Fibroblast of lung (primary cell): Measurements from ENCODE around the gene TBC1D17. TPM values are rescaled to one million over a fixed set of nuclear protein-coding genes. Genes with fewer than 3 reads are reported as not detected.
A peak's percentile ranks its signal among the peaks of the same experiment; 100 is the strongest.

Experiments
- DNase-seq, 2 donors: peaks; one replicate each; pipeline versions ENCODE4 v3.0.0 to v3.0.0-alpha.2; 2010; ENCODE audit warnings: low read depth in 2 of 2
- H2AFZ ChIP-seq: 2 replicates; pipeline ENCODE4 v1.5.1; 2012; ENCODE audit warnings: low read length, control low read depth, inconsistent platforms
- H3K27ac ChIP-seq: 2 replicates; pipeline ENCODE4 v1.5.1; 2011; ENCODE audit warnings: low read length, control low read depth; ENCODE audit not compliant: insufficient read depth
- H3K27me3 ChIP-seq: 2 replicates; pipeline ENCODE4 v1.5.1; 2011; ENCODE audit warnings: mild to moderate bottlenecking, low read length; ENCODE audit not compliant: control insufficient read depth, insufficient read depth
- H3K36me3 ChIP-seq: 2 replicates; pipeline ENCODE4 v1.5.1; 2011; ENCODE audit warnings: low read length; ENCODE audit not compliant: control insufficient read depth, insufficient read depth
- H3K4me1 ChIP-seq: 2 replicates; pipeline ENCODE4 v1.5.1; 2011; ENCODE audit warnings: low read length; ENCODE audit not compliant: control insufficient read depth, insufficient read depth; ENCODE audit errors: extremely low read depth
- H3K4me2 ChIP-seq: 2 replicates; pipeline ENCODE4 v1.5.1; 2011; ENCODE audit warnings: low read length, control low read depth; ENCODE audit not compliant: insufficient read depth; ENCODE audit errors: extremely low read depth
- H3K4me3 ChIP-seq, 4 experiments: fragments of 200-600 bp in 1 of 4; sonication (generic) in 1 of 4; replicated peaks in 1 of 4; 2 replicates each; pipeline ENCODE4 v1.5.1; 2011 to 2016; ENCODE audit warnings: low read length in 4 of 4, low read depth in 3 of 4, mild to moderate bottlenecking in 3 of 4, control low read depth in 2 of 4, inconsistent platforms in 1 of 4, mixed read lengths in 1 of 4; ENCODE audit not compliant: insufficient read depth in 1 of 4; ENCODE audit errors: control extremely low read depth in 1 of 4
- H3K79me2 ChIP-seq: 2 replicates; pipeline ENCODE4 v1.5.1; 2012; ENCODE audit warnings: mild to moderate bottlenecking, low read length, inconsistent platforms; ENCODE audit not compliant: control insufficient read depth, insufficient read depth
- H3K9ac ChIP-seq: 2 replicates; pipeline ENCODE4 v1.5.1; 2011; ENCODE audit warnings: mild to moderate bottlenecking, low read length, control low read depth; ENCODE audit not compliant: insufficient read depth
- H3K9me3 ChIP-seq: 2 replicates; pipeline ENCODE4 v1.5.1; 2012; ENCODE audit warnings: low read depth, low read length; ENCODE audit not compliant: control insufficient read depth, insufficient read depth
- H4K20me1 ChIP-seq: 2 replicates; pipeline ENCODE4 v1.5.1; 2011; ENCODE audit warnings: low read length; ENCODE audit not compliant: control insufficient read depth, insufficient read depth; ENCODE audit errors: extremely low read depth
- CTCF ChIP-seq, 2 donors: IDR thresholded peaks in 1 of 2; conservative IDR thresholded peaks in 1 of 2; 1 replicate in 1 of 2; 2 replicates in 1 of 2; pipeline ENCODE4 v1.5.1; 2011 to 2012; ENCODE audit warnings: low read length in 2 of 2, control low read depth in 1 of 2, inconsistent platforms in 1 of 2, low read depth in 1 of 2, mild to moderate bottlenecking in 1 of 2
- EZH2 ChIP-seq: IDR thresholded peaks from 2 replicates; pipeline ENCODE4 v1.5.1; 2012; ENCODE audit warnings: low read length, control low read depth, mild to moderate bottlenecking; ENCODE audit errors: missing control alignments
- polyA plus RNA-seq, 2 donors: library from polyadenylated mRNA; depleted of rRNA in 1 of 2; stranded (reverse) in 1 of 2; unstranded in 1 of 2; fragments of >200 nt; gene quantifications; 2 replicates each; pipeline ENCODE4 v1.2.1, GENCODE V29; 2011 to 2012; ENCODE audit warnings: missing spikeins in 1 of 2
- total RNA-seq: library from RNA; depleted of rRNA; stranded (reverse); fragments of >200 nt; gene quantifications from 2 replicates; pipeline ENCODE4 v1.2.1, GENCODE V29; 2014

The TBC1D17 gene
- total and polyA plus RNA-seq, 2 donors (not counting 1 experiment from before 2014, with no cell fraction given): 19.5 to 32.5 TPM

GRCh38 chr19:49933643-49934042, 56.1 kb downstream of the TBC1D17 start:
- Histone ChIP-seq H2AFZ (no peak overlapping the region), H3K4me2 (no peak overlapping the region), H3K4me1 (peaks cover 2% of the 10 kb centered on the region), H3K27ac (no peak overlapping the region), H3K36me3 (no peaks in the 10 kb centered on the region), H3K79me2 (peaks cover 5% of the 10 kb centered on the region), H4K20me1 (no peaks in the 10 kb centered on the region), H3K27me3 (no peaks in the 10 kb centered on the region), H3K4me3 (no peak overlapping the region), H3K9ac (no peak overlapping the region), H3K9me3 (no peaks in the 10 kb centered on the region)
- no peak for DNase-seq
- TF ChIP-seq EZH2 (no peak), CTCF (conservative IDR thresholded peaks at IDR 0.05 in 1 of 2, IDR thresholded peaks at IDR 0.05 in 1 of 2; ENCODE audit: low read depth in 1 of 2, low read length in 2 of 2) (no peak)

GRCh38 chr19:49936549-49936948, 59.0 kb downstream of the TBC1D17 start:
- Histone ChIP-seq H3K9me3 (no peaks in the 10 kb centered on the region), H3K4me3 (no peak overlapping the region), H4K20me1 (no peaks in the 10 kb centered on the region), H3K79me2 (no peaks in the 10 kb centered on the region), H3K4me2 (no peak overlapping the region), H3K36me3 (no peaks in the 10 kb centered on the region), H3K27me3 (no peaks in the 10 kb centered on the region), H2AFZ (no peak overlapping the region), H3K4me1 (no peaks in the 10 kb centered on the region), H3K9ac (no peak overlapping the region), H3K27ac (no peak overlapping the region)
- DNase-seq: no peak
- TF ChIP-seq CTCF (conservative IDR thresholded peaks at IDR 0.05 in 1 of 2, IDR thresholded peaks at IDR 0.05 in 1 of 2; ENCODE audit: low read depth in 1 of 2, low read length in 2 of 2): no peak
- TF ChIP-seq EZH2: no peak

- Histone ChIP-seq H3K79me2 (no peaks in the 10 kb centered on the region), H3K27me3 (no peaks in the 10 kb centered on the region), H3K27ac (no peak overlapping the region), H3K4me2 (peak overlapping the region; percentile 75), H3K9ac (no peak overlapping the region), H3K4me1 (no peaks in the 10 kb centered on the region), H3K36me3 (no peaks in the 10 kb centered on the region), H4K20me1 (no peaks in the 10 kb centered on the region), H2AFZ (no peak overlapping the region), H3K9me3 (no peaks in the 10 kb centered on the region), H3K4me3 (peak overlapping the region in 3 of 4 experiments; percentile 18 to 34 (median 28))
- TF ChIP-seq CTCF (conservative IDR thresholded peaks at IDR 0.05 in 1 of 2, IDR thresholded peaks at IDR 0.05 in 1 of 2; ENCODE audit: low read depth in 1 of 2, low read length in 2 of 2) (peak; percentile 97 to 99), EZH2 (no peak)
- peak; percentile 50 to 67 for DNase-seq
These were observed 60.4 kb downstream of the TBC1D17 start for GRCh38 chr19:49937750-49938381.

Other genes starting within 250 kb of the TBC1D17 start
- 34.2 and 60.1 TPM in 2 replicates for gene RRAS, start 237.6 kb upstream of the TBC1D17 start, total RNA-seq
- gene RRAS, start 237.6 kb upstream of the TBC1D17 start, polyA plus RNA-seq: 92.6 and 129 TPM in 2 replicates
- 7.4 and 11.9 TPM in 2 replicates for gene SCAF1, start 235.5 kb upstream of the TBC1D17 start, total RNA-seq
- 8.7 and 15.5 TPM in 2 replicates for gene SCAF1, start 235.5 kb upstream of the TBC1D17 start, polyA plus RNA-seq
- gene IRF3, start 211.8 kb upstream of the TBC1D17 start, total RNA-seq: 55.2 and 61.1 TPM in 2 replicates
- gene IRF3, start 211.8 kb upstream of the TBC1D17 start, polyA plus RNA-seq: 22.0 TPM in 2 replicates
- 2.6 and 4.8 TPM in 2 replicates for gene BCL2L12, start 211.8 kb upstream of the TBC1D17 start, total RNA-seq
- 5.0 and 9.8 TPM in 2 replicates for gene BCL2L12, start 211.8 kb upstream of the TBC1D17 start, polyA plus RNA-seq
- 261 and 298 TPM in 2 replicates for gene PRMT1, start 200.4 kb upstream of the TBC1D17 start, total RNA-seq
- 184 and 288 TPM in 2 replicates for gene PRMT1, start 200.4 kb upstream of the TBC1D17 start, polyA plus RNA-seq
- 0.26 and 0.33 TPM in 2 replicates for gene ADM5, start 188.1 kb upstream of the TBC1D17 start, total RNA-seq
- gene ADM5, start 188.1 kb upstream of the TBC1D17 start, polyA plus RNA-seq: 0.06 and 0.15 TPM in 2 replicates
- 18.0 and 31.2 TPM in 2 replicates for gene CPT1C, start 186.6 kb upstream of the TBC1D17 start, total RNA-seq
- 20.0 and 24.0 TPM in 2 replicates for gene CPT1C, start 186.6 kb upstream of the TBC1D17 start, polyA plus RNA-seq
- gene TSKS, start 114.4 kb upstream of the TBC1D17 start, total RNA-seq: 0.26 TPM in 1 of 2 replicates, not detected in the other
- 0.07 TPM in 1 of 2 replicates, not detected in the other for gene TSKS, start 114.4 kb upstream of the TBC1D17 start, polyA plus RNA-seq
- gene AP2A1, start 110.7 kb upstream of the TBC1D17 start, total RNA-seq: 53.4 and 95.0 TPM in 2 replicates
- 64.2 and 75.9 TPM in 2 replicates for gene AP2A1, start 110.7 kb upstream of the TBC1D17 start, polyA plus RNA-seq
- gene FUZ, start 64.4 kb upstream of the TBC1D17 start, total RNA-seq: 32.9 and 34.3 TPM in 2 replicates
- 8.4 and 11.4 TPM in 2 replicates for gene FUZ, start 64.4 kb upstream of the TBC1D17 start, polyA plus RNA-seq
- gene MED25, start 59.4 kb upstream of the TBC1D17 start, total RNA-seq: 10.0 and 11.2 TPM in 2 replicates
- 20.2 and 28.6 TPM in 2 replicates for gene MED25, start 59.4 kb upstream of the TBC1D17 start, polyA plus RNA-seq
- 35.2 and 56.0 TPM in 2 replicates for gene PTOV1, start 26.5 kb upstream of the TBC1D17 start, total RNA-seq
- gene PTOV1, start 26.5 kb upstream of the TBC1D17 start, polyA plus RNA-seq: 41.1 and 48.0 TPM in 2 replicates
- 21.1 and 32.9 TPM in 2 replicates for gene PNKP, start 10.1 kb upstream of the TBC1D17 start, total RNA-seq
- 11.0 and 17.0 TPM in 2 replicates for gene PNKP, start 10.1 kb upstream of the TBC1D17 start, polyA plus RNA-seq
- gene AKT1S1, start 347 bp upstream of the TBC1D17 start, total RNA-seq: 9.2 and 12.2 TPM in 2 replicates
- gene AKT1S1, start 347 bp upstream of the TBC1D17 start, polyA plus RNA-seq: 37.4 and 51.3 TPM in 2 replicates
- gene IL4I1, start 19.2 kb downstream of the TBC1D17 start, total RNA-seq: 1.2 and 1.5 TPM in 2 replicates
- gene IL4I1, start 19.2 kb downstream of the TBC1D17 start, polyA plus RNA-seq: 0.09 and 0.21 TPM in 2 replicates
- 7.9 and 8.5 TPM in 2 replicates for gene ATF5, start 51.5 kb downstream of the TBC1D17 start, total RNA-seq
- 7.4 and 21.0 TPM in 2 replicates for gene ATF5, start 51.5 kb downstream of the TBC1D17 start, polyA plus RNA-seq
- 14.9 and 20.8 TPM in 2 replicates for gene NUP62, start 51.8 kb downstream of the TBC1D17 start, total RNA-seq
- gene NUP62, start 51.8 kb downstream of the TBC1D17 start, polyA plus RNA-seq: 8.9 and 17.0 TPM in 2 replicates
- not detected in 2 replicates for gene SIGLEC11, start 83.5 kb downstream of the TBC1D17 start, total RNA-seq
- not detected in 2 replicates for gene SIGLEC11, start 83.5 kb downstream of the TBC1D17 start, polyA plus RNA-seq
- gene VRK3, start 147.7 kb downstream of the TBC1D17 start, total RNA-seq: 21.3 and 26.9 TPM in 2 replicates
- gene VRK3, start 147.7 kb downstream of the TBC1D17 start, polyA plus RNA-seq: 40.6 and 40.9 TPM in 2 replicates
- 5.9 and 6.4 TPM in 2 replicates for gene ZNF473, start 148.3 kb downstream of the TBC1D17 start, total RNA-seq
- 5.0 and 5.7 TPM in 2 replicates for gene ZNF473, start 148.3 kb downstream of the TBC1D17 start, polyA plus RNA-seq